SK-N-SH treated with all-trans-retinoic acid at 6 μM for 48 hours (cell line): Measurements from ENCODE around the gene HS6ST3.

Experiments used
- ARNTL ChIP-seq: fragments of 450-650 bp; formaldehyde crosslinking; IDR thresholded peaks from 2 replicates; pipeline ENCODE4 v1.5.0; 2020; ENCODE audit warnings: low read depth, mild to moderate bottlenecking, moderate library complexity, borderline replicate concordance
- ISL1 ChIP-seq: fragments of 250-450 bp; sonication (Bioruptor Pico); IDR thresholded peaks from 2 replicates; pipeline ENCODE4 v2.1.2; 2022; ENCODE audit warnings: mild to moderate bottlenecking, moderate library complexity
- ZFP3 ChIP-seq: fragments of 250-450 bp; sonication (Bioruptor Pico); IDR thresholded peaks from 2 replicates; pipeline ENCODE4 v1.5.0; 2020; ENCODE audit warnings: mild to moderate bottlenecking, moderate library complexity
- ZFP30 ChIP-seq: fragments of 450-650 bp; formaldehyde crosslinking; IDR thresholded peaks from 2 replicates; pipeline ENCODE4 v1.5.0; 2022; ENCODE audit warnings: mild to moderate bottlenecking, moderate library complexity
- TF ChIP-seq, protein P1 (sequence below): fragments of 250-450 bp; sonication (Bioruptor Pico); IDR thresholded peaks from 2 replicates; pipeline ENCODE4 v1.8.0; 2020; ENCODE audit warnings: mild to moderate bottlenecking, moderate library complexity, borderline replicate concordance

DNA sequence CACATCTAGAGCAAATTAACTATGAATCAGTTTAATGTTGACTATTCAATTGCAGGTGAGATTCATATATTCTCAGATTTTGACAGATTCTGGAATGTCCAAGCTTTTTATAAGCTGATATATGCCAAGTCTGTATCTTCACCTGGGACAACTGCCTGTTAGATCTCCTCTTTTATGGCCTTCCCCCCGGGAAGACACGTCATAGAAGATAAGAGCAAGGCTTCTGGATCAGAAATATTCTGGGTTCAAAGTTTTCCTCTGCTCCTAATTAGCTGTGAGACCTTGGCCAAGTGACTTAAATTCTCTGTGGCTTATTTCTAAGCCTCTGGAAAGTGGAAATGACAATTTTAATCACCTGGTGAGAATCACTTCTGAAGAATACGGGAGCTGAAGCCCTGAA, 716.8 kb downstream of the HS6ST3 start:
- TF ChIP-seq ZFP30 (CRISPR knock-in tag) (no peak), ARNTL (no peak), ISL1 (CRISPR knock-in tag) (no peak), ZFP3 (no peak)
- TF ChIP-seq, protein P1, sequence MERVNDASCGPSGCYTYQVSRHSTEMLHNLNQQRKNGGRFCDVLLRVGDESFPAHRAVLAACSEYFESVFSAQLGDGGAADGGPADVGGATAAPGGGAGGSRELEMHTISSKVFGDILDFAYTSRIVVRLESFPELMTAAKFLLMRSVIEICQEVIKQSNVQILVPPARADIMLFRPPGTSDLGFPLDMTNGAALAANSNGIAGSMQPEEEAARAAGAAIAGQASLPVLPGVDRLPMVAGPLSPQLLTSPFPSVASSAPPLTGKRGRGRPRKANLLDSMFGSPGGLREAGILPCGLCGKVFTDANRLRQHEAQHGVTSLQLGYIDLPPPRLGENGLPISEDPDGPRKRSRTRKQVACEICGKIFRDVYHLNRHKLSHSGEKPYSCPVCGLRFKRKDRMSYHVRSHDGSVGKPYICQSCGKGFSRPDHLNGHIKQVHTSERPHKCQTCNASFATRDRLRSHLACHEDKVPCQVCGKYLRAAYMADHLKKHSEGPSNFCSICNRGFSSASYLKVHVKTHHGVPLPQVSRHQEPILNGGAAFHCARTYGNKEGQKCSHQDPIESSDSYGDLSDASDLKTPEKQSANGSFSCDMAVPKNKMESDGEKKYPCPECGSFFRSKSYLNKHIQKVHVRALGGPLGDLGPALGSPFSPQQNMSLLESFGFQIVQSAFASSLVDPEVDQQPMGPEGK (CRISPR knock-in tag): no peak
